ENCODE data around the gene C1orf53. TPM values are rescaled to one million over a fixed set of nuclear protein-coding genes. Genes with fewer than 3 reads are reported as not detected.

Gene C1orf53
- total and polyA plus RNA-seq, 2 of the 13 experiments (the other 11 are each of a cell fraction or from before 2014, with no cell fraction given), result 5.8 to 10.1 TPM

DNA sequence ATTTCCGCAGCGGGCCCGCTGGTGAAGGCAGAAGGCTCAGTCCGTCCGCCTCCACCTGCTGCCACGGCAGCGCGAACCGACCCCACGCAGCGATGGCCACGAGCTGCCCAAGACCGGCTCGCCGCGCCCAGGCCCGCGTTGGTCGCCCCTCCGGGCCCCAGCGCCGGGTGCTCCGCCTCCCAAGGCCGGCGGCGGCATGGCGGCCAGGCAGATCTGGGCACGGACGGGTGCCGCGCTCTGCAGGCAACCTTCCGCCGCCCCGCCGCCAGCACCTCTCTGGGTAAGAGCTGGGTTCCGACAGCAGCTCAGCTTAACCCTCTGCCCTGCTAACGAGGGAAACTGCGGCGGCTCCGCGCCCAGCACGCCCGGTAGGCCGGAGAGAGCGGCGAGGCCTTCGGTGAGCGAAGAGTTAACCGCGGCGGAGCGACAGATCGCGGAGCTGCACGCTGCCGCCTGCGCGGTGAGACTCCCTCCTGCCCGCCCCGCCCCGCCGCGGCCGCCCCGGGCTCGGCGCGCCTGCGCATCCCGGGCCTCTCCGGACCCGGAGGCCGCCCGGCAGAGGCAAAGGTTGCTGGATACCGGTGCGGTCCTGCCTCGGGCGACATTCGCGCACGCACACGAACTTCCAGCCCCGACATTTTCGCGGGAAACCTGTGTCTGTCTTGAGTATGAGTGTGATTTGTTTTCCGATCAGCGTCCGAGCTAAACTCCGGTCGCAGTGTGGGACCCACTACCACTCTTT is at the start of gene C1orf53 (continued):
- TF ChIP-seq ZNF546 (CRISPR knock-in tag; conservative IDR thresholded peaks at IDR 0.05), result peak; percentile 86
- TF ChIP-seq, protein P1, sequence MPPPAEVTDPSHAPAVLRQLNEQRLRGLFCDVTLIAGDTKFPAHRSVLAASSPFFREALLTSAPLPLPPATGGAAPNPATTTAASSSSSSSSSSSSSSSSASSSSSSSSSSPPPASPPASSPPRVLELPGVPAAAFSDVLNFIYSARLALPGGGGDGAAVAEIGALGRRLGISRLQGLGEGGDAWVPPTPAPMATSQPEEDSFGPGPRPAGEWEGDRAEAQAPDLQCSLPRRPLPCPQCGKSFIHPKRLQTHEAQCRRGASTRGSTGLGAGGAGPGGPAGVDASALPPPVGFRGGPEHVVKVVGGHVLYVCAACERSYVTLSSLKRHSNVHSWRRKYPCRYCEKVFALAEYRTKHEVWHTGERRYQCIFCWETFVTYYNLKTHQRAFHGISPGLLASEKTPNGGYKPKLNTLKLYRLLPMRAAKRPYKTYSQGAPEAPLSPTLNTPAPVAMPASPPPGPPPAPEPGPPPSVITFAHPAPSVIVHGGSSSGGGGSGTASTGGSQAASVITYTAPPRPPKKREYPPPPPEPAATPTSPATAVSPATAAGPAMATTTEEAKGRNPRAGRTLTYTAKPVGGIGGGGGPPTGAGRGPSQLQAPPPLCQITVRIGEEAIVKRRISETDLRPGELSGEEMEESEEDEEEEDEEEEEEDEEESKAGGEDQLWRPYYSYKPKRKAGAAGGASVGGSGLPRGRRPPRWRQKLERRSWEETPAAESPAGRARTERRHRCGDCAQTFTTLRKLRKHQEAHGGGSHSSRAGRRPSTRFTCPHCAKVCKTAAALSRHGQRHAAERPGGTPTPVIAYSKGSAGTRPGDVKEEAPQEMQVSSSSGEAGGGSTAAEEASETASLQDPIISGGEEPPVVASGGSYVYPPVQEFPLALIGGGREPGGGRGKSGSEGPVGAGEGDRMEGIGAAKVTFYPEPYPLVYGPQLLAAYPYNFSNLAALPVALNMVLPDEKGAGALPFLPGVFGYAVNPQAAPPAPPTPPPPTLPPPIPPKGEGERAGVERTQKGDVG (CRISPR knock-in tag; IDR thresholded peaks at IDR 0.05; ENCODE audit: borderline replicate concordance), result no peak
- TF ChIP-seq ELF4 (CRISPR knock-in tag; IDR thresholded peaks at IDR 0.05; ENCODE audit: borderline replicate concordance), result no peak
- peak; percentile 96; the same call in 1 of the 2 replicates for TF ChIP-seq ZNF674 (CRISPR knock-in tag; IDR thresholded peaks at IDR 0.05; ENCODE audit: low read depth)
- no peak for TF ChIP-seq STAT5B (CRISPR knock-in tag; IDR thresholded peaks at IDR 0.05)
- TF ChIP-seq, protein P2, sequence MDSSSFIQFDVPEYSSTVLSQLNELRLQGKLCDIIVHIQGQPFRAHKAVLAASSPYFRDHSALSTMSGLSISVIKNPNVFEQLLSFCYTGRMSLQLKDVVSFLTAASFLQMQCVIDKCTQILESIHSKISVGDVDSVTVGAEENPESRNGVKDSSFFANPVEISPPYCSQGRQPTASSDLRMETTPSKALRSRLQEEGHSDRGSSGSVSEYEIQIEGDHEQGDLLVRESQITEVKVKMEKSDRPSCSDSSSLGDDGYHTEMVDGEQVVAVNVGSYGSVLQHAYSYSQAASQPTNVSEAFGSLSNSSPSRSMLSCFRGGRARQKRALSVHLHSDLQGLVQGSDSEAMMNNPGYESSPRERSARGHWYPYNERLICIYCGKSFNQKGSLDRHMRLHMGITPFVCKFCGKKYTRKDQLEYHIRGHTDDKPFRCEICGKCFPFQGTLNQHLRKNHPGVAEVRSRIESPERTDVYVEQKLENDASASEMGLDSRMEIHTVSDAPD (CRISPR knock-in tag; IDR thresholded peaks at IDR 0.05), result no peak
- TF ChIP-seq ZNF570 (CRISPR knock-in tag; IDR thresholded peaks at IDR 0.05; ENCODE audit: borderline replicate concordance), result 0 out of 2 replicates have a peak, but pooled peaks have one; percentile 70
- TF ChIP-seq, protein P3, sequence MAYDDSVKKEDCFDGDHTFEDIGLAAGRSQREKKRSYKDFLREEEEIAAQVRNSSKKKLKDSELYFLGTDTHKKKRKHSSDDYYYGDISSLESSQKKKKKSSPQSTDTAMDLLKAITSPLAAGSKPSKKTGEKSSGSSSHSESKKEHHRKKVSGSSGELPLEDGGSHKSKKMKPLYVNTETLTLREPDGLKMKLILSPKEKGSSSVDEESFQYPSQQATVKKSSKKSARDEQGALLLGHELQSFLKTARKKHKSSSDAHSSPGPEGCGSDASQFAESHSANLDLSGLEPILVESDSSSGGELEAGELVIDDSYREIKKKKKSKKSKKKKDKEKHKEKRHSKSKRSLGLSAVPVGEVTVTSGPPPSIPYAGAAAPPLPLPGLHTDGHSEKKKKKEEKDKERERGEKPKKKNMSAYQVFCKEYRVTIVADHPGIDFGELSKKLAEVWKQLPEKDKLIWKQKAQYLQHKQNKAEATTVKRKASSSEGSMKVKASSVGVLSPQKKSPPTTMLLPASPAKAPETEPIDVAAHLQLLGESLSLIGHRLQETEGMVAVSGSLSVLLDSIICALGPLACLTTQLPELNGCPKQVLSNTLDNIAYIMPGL (CRISPR knock-in tag; IDR thresholded peaks at IDR 0.05; ENCODE audit: borderline replicate concordance in 1 of 2, low read depth in 1 of 2), result peak; percentile 41 to 92; a peak in 3 of 4 replicates
- no peak for TF ChIP-seq BRCA1 (CRISPR knock-in tag; IDR thresholded peaks at IDR 0.05)
- no peak for TF ChIP-seq NR2F1 (CRISPR knock-in tag; IDR thresholded peaks at IDR 0.05)
- TF ChIP-seq AHR (CRISPR knock-in tag; IDR thresholded peaks at IDR 0.05), result peak; percentile 30; the same call in 1 of the 2 replicates
- peak; percentile 86; the same call in 1 of the 2 replicates for TF ChIP-seq ZNF709 (CRISPR knock-in tag; IDR thresholded peaks at IDR 0.05)
- TF ChIP-seq SIN3A (IDR thresholded peaks at IDR 0.05; ENCODE audit: borderline replicate concordance, low read depth, low read length), result no peak
- TF ChIP-seq ZNF766 (CRISPR knock-in tag; IDR thresholded peaks at IDR 0.05; ENCODE audit: borderline replicate concordance), result peak; percentile 83
- TF ChIP-seq ZNF703 (CRISPR knock-in tag; IDR thresholded peaks at IDR 0.05; ENCODE audit: borderline replicate concordance), result no peak; the same call in 1 of the 2 replicates
- no peak for TF ChIP-seq ONECUT2 (CRISPR knock-in tag; IDR thresholded peaks at IDR 0.05)
- TF ChIP-seq ATM (IDR thresholded peaks at IDR 0.05; ENCODE audit: borderline replicate concordance), result no peak
- peak; percentile 93 for TF ChIP-seq REPIN1 (CRISPR knock-in tag; IDR thresholded peaks at IDR 0.05; ENCODE audit: borderline replicate concordance, low read depth)
- TF ChIP-seq ZNF557 (CRISPR knock-in tag; IDR thresholded peaks at IDR 0.05), result peak; percentile 81; the same call in 1 of the 2 replicates
- TF ChIP-seq, protein P4, sequence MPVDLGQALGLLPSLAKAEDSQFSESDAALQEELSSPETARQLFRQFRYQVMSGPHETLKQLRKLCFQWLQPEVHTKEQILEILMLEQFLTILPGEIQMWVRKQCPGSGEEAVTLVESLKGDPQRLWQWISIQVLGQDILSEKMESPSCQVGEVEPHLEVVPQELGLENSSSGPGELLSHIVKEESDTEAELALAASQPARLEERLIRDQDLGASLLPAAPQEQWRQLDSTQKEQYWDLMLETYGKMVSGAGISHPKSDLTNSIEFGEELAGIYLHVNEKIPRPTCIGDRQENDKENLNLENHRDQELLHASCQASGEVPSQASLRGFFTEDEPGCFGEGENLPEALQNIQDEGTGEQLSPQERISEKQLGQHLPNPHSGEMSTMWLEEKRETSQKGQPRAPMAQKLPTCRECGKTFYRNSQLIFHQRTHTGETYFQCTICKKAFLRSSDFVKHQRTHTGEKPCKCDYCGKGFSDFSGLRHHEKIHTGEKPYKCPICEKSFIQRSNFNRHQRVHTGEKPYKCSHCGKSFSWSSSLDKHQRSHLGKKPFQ (CRISPR knock-in tag; IDR thresholded peaks at IDR 0.05; ENCODE audit: insufficient replicate concordance), result no peak

All from HepG2 (cell line).